ENCODE measurements around the gene C8G.
A peak's percentile ranks its signal among the peaks of the same experiment; 100 is the strongest.

C8G gene

DNA sequence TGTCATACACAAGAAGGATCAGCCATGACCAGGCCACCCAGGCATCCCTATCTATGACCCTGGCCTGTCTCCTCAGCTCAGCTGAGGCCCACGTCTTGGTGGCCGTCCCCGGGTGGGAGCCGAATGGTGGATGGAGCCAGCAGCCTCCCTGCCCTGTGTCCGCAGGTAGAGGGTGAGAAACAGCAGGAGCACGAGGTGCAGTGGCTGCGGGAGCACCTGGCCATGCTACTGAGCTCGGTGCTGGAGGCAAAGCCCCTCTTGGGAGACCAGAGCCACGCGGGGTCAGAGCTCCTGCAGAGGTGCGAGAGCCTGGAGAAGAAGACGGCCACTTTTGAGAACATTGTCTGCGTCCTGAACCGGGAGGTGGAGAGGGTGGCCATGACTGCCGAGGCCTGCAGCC lies 25.0 kb upstream of the C8G start:
- DNase-seq = no peak

DNA sequence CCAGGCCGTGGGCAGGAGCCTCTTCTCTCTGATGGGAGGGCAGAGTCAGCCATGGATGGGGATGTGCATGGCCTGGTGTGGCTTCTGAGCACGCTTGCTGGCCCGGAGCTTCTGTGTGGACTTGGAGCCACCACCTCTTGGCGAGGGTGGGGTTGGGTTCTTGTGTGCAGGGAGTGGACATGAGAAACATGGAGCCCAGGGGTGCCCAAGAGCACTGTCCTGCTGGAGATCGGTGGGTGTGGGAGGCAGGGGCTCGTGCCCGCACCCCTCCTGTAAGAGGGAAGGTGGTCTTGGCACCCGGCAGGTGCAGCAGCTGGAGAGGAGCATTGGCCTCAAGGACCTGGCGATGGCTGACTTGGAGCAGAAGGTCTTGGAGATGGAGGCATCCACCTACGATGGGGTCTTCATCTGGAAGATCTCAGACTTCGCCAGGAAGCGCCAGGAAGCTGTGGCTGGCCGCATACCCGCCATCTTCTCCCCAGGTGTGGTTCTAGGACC lies 24.3 kb upstream of the C8G start:
- no peak for DNase-seq

DNA sequence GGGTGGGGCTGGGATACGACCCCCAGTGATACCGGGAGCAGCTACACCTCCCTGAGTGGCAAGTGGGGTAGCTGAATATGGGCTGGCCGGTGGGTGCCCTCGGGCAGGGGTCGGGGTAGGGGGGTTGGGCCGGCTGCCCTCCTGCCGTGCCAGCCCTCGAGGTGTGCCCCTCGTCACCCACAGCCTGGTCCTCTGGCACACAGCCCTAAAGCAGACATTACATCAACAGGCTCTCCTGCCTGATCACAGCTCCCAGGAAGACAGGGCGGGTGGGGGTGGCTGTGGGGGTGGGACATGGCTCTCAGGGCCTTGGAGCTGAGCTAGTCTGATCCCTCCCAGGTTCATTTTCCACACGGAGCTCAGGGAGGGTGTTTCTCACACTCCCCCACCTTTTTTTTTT lies 23.7 kb upstream of the C8G start:
- no peak for DNase-seq

- DNase-seq = no peak
Observed at GRCh38 chr9:136921718-136922117, 23.3 kb upstream of the C8G start.

DNA sequence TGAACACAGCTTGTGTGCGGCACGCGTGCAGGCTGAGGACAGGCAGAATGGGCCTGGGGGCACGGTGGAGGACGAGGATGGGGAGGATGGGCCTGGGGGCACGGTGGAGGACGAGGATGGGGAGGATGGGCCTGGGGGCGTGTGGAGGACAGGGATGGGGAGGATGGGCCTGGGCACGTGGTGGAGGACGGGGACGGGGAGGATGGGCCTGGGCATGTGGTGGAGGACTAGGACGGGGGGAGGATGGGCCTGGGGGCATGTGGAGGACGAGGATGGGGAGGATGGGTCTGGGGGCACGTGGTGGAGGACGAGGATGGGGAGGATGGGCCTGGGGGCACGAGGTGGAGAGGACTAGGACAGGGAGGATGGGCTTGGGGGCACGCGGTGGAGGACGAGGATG lies 22.5 kb upstream of the C8G start:
- DNase-seq = no peak

DNA sequence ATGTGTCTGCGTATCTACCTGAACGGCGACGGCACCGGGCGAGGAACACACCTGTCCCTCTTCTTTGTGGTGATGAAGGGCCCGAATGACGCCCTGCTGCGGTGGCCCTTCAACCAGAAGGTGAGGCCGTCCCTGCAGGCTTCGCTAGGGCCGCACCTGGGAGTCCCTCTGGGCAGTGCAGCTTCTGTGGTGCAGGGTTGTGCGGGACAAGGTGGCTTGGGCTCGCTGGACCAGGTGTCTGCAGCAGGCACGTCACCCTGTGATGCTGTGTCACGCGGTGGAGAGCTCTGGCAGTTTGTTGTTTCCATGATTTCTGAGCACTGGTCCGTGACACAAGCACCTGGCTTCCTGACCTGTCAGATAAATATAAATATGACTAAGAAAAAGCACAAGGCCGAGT lies 21.2 kb upstream of the C8G start:
- DNase-seq = no peak

DNA sequence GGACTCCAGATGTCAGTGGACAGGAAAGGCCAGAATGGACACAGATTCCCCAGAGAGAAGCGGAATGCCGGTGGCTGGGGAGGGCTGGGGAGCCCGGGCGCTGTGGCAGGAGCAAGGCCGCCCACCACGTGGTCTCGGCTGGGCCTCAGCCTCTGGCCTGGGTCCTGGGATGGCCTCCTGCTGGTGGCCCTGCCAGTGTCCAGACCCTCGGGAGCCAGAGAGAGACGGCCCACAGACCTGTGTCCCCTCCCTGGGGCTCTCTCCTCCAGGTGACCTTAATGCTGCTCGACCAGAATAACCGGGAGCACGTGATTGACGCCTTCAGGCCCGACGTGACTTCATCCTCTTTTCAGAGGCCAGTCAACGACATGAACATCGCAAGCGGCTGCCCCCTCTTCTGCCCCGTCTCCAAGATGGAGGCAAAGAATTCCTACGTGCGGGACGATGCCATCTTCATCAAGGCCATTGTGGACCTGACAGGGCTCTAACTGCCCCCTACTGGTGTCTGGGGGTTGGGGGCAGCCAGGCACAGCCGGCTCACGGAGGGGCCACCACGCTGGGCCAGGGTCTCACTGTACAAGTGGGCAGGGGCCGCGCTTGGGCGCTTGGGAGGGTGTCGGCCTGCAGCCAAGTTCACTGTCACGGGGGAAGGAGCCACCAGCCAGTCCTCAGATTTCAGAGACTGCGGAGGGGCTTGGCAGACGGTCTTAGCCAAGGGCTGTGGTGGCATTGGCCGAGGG lies 19.5 kb upstream of the C8G start:
- no peak for DNase-seq

DNA sequence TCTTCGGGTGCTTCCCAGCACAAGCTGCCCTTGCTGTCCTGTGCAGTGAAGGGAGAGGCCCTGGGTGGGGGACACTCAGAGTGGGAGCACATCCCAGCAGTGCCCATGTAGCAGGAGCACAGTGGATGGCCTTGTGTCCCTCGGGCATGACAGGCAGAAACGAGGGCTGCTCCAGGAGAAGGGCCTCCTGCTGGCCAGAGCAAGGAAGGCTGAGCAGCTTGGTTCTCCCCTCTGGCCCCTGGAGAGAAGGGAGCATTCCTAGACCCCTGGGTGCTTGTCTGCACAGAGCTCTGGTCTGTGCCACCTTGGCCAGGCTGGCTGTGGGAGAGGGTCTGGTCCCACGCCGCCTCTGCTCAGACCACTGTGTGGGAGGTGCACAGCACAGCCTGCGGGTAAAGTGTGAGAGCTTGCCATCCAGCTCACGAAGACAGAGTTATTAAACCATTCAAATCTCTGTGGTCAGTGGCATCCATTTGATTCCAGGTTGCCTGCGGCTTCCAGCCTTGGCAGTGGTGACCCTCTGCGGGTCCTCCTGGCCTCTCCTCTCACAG lies 18.8 kb upstream of the C8G start:
- no peak for DNase-seq

- DNase-seq = no peak
Observed at GRCh38 chr9:136926749-136927148, 18.3 kb upstream of the C8G start.

DNA sequence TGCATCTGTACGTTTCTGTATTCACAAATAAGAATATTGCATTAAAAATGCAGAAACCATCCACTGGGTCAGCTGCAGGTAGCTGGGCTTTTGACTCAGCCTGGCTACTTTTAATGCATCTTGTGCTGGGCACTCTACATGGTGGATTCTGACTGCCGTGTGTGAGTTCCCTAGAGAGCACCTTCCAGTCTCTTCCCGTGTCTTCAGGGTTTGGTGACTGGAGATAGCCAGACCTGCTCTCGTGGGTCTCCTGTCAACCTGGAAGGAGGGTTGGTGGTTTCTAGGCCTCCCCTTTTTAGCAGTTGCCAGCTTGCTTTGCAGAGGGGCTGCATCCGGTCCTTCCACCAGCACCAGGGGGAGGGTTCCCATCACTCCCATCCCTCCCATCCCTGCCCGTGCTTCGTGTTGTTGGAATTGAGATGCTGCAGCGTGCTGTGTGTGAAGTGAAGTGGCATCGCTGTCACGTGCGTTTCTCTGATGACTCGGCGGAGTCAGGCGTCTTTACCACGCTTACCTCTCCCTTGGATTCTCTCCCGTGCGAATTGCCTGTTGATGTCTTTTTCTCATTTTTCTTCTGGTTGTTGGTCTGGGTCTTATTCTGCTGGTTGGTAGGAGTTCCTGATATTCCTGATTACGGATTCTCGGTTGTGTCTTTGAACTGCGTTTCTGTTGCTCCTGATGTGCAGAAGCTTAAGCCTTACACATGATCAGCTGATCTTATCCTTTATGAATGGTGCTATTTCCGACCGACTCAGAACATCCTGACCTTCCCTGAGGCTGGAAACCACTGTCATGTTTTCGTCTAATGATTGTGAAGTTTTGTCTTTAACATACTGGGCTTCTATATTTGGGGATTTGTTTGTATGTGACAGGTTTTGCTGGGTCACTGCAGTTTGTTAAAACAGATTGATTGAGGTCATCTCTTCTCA lies 17.4 kb upstream of the C8G start:
- DNase-seq = no peak

GRCh38 chr9:136928591-136928990 lies 16.5 kb upstream of the C8G start:
- DNase-seq = peak in 1 of 51 donors; percentile 45

- DNase-seq = no peak
Observed at GRCh38 chr9:136930014-136930413, 15.0 kb upstream of the C8G start.

DNA sequence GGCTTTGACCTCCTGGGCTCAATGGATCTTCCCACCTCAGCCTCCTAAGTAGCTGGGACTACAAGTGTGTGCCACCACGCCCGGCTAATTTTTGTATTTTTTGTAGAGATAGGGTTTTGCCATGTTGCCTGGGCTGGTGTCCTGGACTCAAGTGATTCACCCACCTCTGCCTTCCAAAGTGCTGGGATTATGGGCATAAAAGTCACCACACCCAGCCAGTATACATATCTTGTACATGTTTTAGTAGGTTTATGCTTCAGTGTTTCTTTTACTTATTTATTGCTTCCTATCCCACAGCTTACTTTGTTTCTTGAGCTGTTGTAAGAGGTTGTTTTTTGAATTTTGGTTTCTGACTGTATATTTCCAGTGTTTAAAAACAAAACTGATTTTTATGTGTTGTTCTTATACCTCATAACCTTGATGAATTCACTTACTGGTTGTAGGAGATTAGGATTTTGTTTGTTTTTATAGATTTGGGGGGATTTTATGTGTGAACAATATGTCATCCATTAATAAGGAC lies 13.4 kb upstream of the C8G start:
- DNase-seq = no peak

DNA sequence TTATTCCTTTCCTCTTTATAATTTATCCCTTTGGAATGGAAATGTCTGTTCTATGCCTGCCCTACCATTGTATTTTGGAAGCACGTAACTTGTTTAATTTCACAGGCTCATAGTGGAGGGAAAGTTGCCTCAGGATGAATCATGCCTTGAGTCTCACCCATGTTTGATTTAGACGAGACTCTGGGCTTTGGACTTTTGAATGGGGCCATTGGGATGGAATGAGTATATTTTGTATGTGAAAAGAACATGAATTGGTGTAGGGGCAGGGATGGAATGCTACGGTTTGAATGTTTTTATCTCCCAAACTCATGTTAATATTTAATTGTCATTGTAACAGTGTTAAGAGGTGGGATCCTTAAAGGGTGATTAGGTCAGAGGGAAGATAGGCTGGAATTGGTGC lies 10.8 kb upstream of the C8G start:
- DNase-seq = no peak

DNA sequence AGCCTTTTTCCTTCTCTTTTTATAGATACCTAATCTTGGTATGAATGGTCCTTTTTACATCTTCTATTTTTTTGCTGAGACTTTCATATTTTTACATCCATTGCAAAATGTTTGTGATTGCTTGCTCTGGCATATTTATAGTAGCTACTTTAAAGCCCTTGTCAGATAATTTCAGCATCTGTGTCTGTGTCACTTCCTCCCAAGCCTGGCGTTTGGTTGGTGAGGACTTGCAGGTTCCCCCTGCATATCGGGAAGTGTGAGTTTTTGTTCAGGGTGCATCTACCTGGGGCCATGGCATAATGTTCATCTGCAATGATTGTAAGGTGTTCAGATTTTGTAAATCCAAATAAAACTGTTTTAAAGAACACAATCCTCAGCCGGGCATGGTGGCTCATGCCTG lies 9.4 kb upstream of the C8G start:
- DNase-seq = no peak

- peak in 1 of 51 donors; percentile 40 for DNase-seq
Observed at GRCh38 chr9:136936645-136937170, 8.3 kb upstream of the C8G start.

DNA sequence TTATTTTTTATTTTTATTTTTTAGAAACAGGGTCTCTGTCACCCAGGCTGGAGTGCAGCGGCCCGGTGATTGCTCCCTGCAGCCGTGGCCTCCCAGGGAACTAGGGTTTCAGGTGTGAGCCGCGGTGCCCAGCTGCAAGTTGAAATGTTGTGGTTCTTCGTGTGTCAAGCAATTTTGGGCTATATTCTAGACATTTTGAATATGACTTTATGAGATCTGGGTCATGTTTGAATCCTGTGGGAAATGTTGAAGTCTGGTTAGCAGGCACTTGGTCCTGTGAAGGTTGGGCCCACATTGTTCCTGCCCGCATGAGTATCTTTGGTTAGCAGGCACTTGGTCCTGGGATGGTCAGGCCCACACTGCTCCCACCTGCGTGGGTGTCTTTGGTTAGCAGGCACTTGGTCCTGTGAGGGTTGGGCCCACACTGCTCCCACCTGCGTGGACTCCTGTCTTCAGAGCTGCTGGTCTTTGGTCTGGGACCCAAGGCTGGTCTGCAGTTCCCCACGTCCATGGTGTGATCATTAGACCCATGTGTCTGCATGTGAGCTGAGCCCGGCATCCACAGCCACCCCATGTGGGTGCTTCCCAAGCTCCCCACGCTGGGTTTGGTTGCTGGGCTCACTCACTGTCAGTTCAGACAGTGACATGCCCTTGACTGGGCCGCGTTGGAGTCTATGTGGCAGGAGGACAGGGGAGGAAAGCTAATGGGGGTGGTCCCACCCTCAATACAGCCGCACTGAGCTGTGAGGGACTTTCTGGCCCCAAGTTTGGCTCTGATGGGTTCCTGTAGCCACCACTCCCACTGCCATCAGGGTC lies 7.6 kb upstream of the C8G start:
- no peak for DNase-seq

GRCh38 chr9:136939431-136939995 lies 5.5 kb upstream of the C8G start:
- DNase-seq = no peak

GRCh38 chr9:136939996-136940525 lies 5.0 kb upstream of the C8G start:
- peak in 39 of 51 donors; percentile 18 to 89 (median 71) for DNase-seq

GRCh38 chr9:136940526-136941230 lies 4.4 kb upstream of the C8G start:
- DNase-seq = peak in 1 of 51 donors; percentile 53

All from hypothalamus (tissue), 51 donors.